HepG2 (cell line): ENCODE data around the gene MCM8. TPM values are rescaled to one million over a fixed set of nuclear protein-coding genes. Genes with fewer than 3 reads are reported as not detected.

ENCODE experiments used
- ATAC-seq: fragments of 200-7000 bp; cut with Tn5 transposase; 3 replicates; pipeline ENCODE4 v1.9.1; 2020; ENCODE audit warnings: mild to moderate bottlenecking, moderate library complexity
- BruUV-seq: library from RNA; stranded (reverse); fragments of 400-500 nt; replicated peaks from 2 replicates; lab custom pipeline; 2021; lab: Mats Ljungman, UMichigan
- CTCF ChIA-PET: fragments of 300-600 bp; formaldehyde crosslinking; extraction: SDS; loops from one replicate; lab custom pipeline; 2021; ENCODE audit warnings: low total read pairs, inconsistent platforms, low intra/inter-chr PET ratio; lab: Yijun Ruan, JAX
- POLR2A ChIA-PET: fragments of 350-600 bp; sonication (Branson Sonifier 250); formaldehyde crosslinking; loops from one replicate; lab custom pipeline; 2020; ENCODE audit warnings: antibody characterized with exemption, inconsistent platforms; lab: Yijun Ruan, JAX
- DNase-seq: peaks from one replicate; pipeline ENCODE4 v3.0.0-alpha.2; 2015; ENCODE audit warnings: low spot score
- FAIRE-seq: peaks from 3 replicates; lab custom pipeline; 2011; peaks lifted over from hg19 to GRCh38; lab: Jason Lieb, UNC
- H2AFZ ChIP-seq: one replicate; pipeline ENCODE4 v1.6.1; 2011; ENCODE audit warnings: low read length, inconsistent platforms
- H3K27ac ChIP-seq: fragments of 300-600 bp; 3 replicates; pipeline ENCODE4 v1.8.0; 2011; ENCODE audit warnings: mixed run types, mild to moderate bottlenecking, mixed read lengths, low read length, inconsistent platforms; ENCODE audit not compliant: insufficient read depth; ENCODE audit errors: extremely low read length
- H3K27me3 ChIP-seq, 2 experiments: fragments of 200-600 bp in 1 of 2; 2 replicates in 1 of 2; 3 replicates in 1 of 2; pipeline versions ENCODE4 v1.6.0 to v1.8.0; 2011; ENCODE audit warnings: low read length in 2 of 2, mild to moderate bottlenecking in 2 of 2, moderate library complexity in 2 of 2, inconsistent platforms in 1 of 2; ENCODE audit not compliant: insufficient read depth in 2 of 2, control insufficient read depth in 1 of 2
- H3K36me3 ChIP-seq, 2 experiments: fragments of 200-600 bp in 1 of 2; replicated peaks in 1 of 2; 2 replicates in 1 of 2; 3 replicates in 1 of 2; pipeline versions ENCODE4 v1.5.1 to v1.8.0; 2011; ENCODE audit warnings: low read length in 2 of 2, inconsistent platforms in 1 of 2; ENCODE audit not compliant: insufficient read depth in 2 of 2, control insufficient read depth in 1 of 2
- H3K4me1 ChIP-seq: 2 replicates; pipeline ENCODE4 v1.5.1; 2012; ENCODE audit warnings: low read length, inconsistent platforms; ENCODE audit not compliant: insufficient read depth
- H3K4me2 ChIP-seq: 2 replicates; pipeline ENCODE4 v1.6.0; 2011; ENCODE audit warnings: low read depth, low read length, inconsistent platforms
- H3K4me3 ChIP-seq, 3 experiments: fragments of 200-600 bp in 1 of 3; sonication (generic), shearing (Covaris generic) in 1 of 3; replicated peaks in 1 of 3; 2 replicates each; pipeline ENCODE4 v1.5.1; 2011 to 2016; ENCODE audit warnings: low read length in 3 of 3, inconsistent platforms in 2 of 3, low read depth in 2 of 3, mild to moderate bottlenecking in 2 of 3, control low read depth in 1 of 3, mixed read lengths in 1 of 3; ENCODE audit not compliant: insufficient read depth in 1 of 3
- H3K79me2 ChIP-seq: one replicate; pipeline ENCODE4 v1.6.1; 2011; ENCODE audit warnings: low read length, inconsistent platforms; ENCODE audit not compliant: insufficient read depth
- H3K9ac ChIP-seq: 2 replicates; pipeline ENCODE4 v1.6.0; 2011; ENCODE audit warnings: mild to moderate bottlenecking, low read depth, low read length, inconsistent platforms; ENCODE audit not compliant: insufficient read depth
- H3K9me3 ChIP-seq: 2 replicates; pipeline ENCODE4 v1.5.1; 2012; ENCODE audit warnings: mild to moderate bottlenecking, low read length
- H4K20me1 ChIP-seq: 2 replicates; pipeline ENCODE4 v1.6.0; 2011; ENCODE audit warnings: inconsistent platforms, mild to moderate bottlenecking, low read length, moderate library complexity; ENCODE audit not compliant: insufficient read depth
- ELF3 ChIP-seq: IDR thresholded peaks from 2 replicates; pipeline ENCODE4 v1.6.1; 2016; ENCODE audit warnings: missing genetic modification reagents, missing compliant biosample characterization
- MAFK ChIP-seq, 2 experiments: IDR thresholded peaks in 1 of 2; conservative IDR thresholded peaks in 1 of 2; 2 replicates each; pipeline ENCODE4 v1.6.1; 2011; ENCODE audit warnings: improper control_type of control experiment in 2 of 2, low read length in 2 of 2
- NFE2 ChIP-seq: sonication (generic); formaldehyde crosslinking; IDR thresholded peaks from 2 replicates; pipeline ENCODE4 v1.4.0; 2020; ENCODE audit warnings: missing genetic modification reagents
- PRDM15 ChIP-seq: sonication (generic); formaldehyde crosslinking; IDR thresholded peaks from 2 replicates; pipeline ENCODE4 v1.4.0; 2020; ENCODE audit warnings: missing genetic modification reagents
- RBM39 ChIP-seq: fragments of 200-400 bp; formaldehyde crosslinking; IDR thresholded peaks from one replicate; pipeline ENCODE4 v1.6.1; 2018; ENCODE audit warnings: antibody characterized with exemption, mild to moderate bottlenecking, low read depth, low read length; ENCODE audit not compliant: poor library complexity, severe bottlenecking
- SRSF1 ChIP-seq: fragments of 200-400 bp; formaldehyde crosslinking; optimal IDR thresholded peaks from 2 replicates; pipeline ENCODE3; 2017; ENCODE audit warnings: mild to moderate bottlenecking, low read depth, low read length, moderate library complexity
- ZNF800 ChIP-seq: sonication (generic); formaldehyde crosslinking; IDR thresholded peaks from 2 replicates; pipeline ENCODE4 v1.4.0; 2020; ENCODE audit warnings: missing genetic modification reagents
- WGBS: methylation state at CpG from one replicate; pipeline ENCODE4 v1.1.6; 2017; ENCODE audit warnings: low lambda C conversion rate; 5-methylcytosine and 5-hydroxymethylcytosine counted together
- in situ Hi-C: cut with HindIII; loops from 2 replicates; pipeline ENCODE4 v1.10.0; 2017; ENCODE audit warnings: low pct_unique_long_range_greater_than_20kb; ENCODE audit not compliant: extremely low pct_ligation_motif_present
- intact Hi-C: fragments of 100-400 bp; cut with micrococcal nuclease; formaldehyde crosslinking; loops from one replicate; pipeline ENCODE4 v1.10.0; 2022; ENCODE audit not compliant: unreplicated experiment
- polyA plus RNA-seq, 8 experiments: library from polyadenylated mRNA; depleted of rRNA in 3 of 8; stranded (reverse) in 7 of 8; unstranded in 1 of 8; fragments of >200 nt; fragmentation: Illumina TruSeq in 4 of 8; extraction: Trizol in 4 of 8; gene quantifications; 2 replicates each; pipeline versions ENCODE4 v1.2.1 to v1.2.3, GENCODE V29; 2011 to 2016; ENCODE audit warnings: low read depth in 4 of 8, missing spikeins in 1 of 8, mixed read lengths in 1 of 8; ENCODE audit not compliant: insufficient read depth in 1 of 8
- total RNA-seq, 5 experiments: library from RNA; depleted of rRNA; stranded (reverse); fragments of >200 nt; fragmentation: Illumina TruSeq; extraction: Trizol; gene quantifications; 2 replicates each; pipeline ENCODE4 v1.2.3, GENCODE V29; 2016; ENCODE audit warnings: low read depth in 1 of 5
- TF ChIP-seq, protein P1 (sequence below): sonication (generic); formaldehyde crosslinking; IDR thresholded peaks from 2 replicates; pipeline ENCODE4 v1.8.0; 2022; ENCODE audit warnings: mild to moderate bottlenecking, missing genetic modification reagents

MCM8 gene
- total and polyA plus RNA-seq, 2 of the 13 experiments (the other 11 are each of a cell fraction or from before 2014, with no cell fraction given), result 11.5 to 59.3 TPM

DNA sequence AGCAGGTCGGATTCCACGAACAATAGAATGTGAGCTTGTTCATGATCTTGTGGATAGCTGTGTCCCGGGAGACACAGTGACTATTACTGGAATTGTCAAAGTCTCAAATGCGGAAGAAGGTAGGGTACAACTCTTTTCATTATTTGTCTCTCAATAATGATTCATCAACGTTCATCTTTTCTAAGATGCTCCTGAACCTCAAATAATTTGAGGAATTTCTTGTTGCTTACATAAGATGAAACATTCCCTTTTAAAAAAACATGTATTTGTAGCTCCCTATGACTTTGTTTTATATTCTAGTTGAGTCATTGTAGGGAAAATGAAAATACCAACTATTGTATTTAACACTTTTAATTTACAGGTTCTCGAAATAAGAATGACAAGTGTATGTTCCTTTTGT, 17.0 kb downstream of the MCM8 start:
- DNase-seq, result no peak
- no TSS peak for BruUV-seq
- no peak for ATAC-seq
- FAIRE-seq, result no peak
- no peak overlapping the region for H3K27ac ChIP-seq
- H3K4me2 ChIP-seq, result no peak overlapping the region
- H3K36me3 ChIP-seq, result peaks cover 18 to 68% of the 10 kb centered on the region in 2 experiments
- H3K4me1 ChIP-seq, result no peaks in the 10 kb centered on the region
- intact Hi-C loops (no loop called here), in situ Hi-C loops (no loop called here)
- H3K9ac ChIP-seq, result no peak overlapping the region
- WGBS, result 94% methylated on average over 6 of the region's 6 CpGs
- H2AFZ ChIP-seq, result no peak overlapping the region
- no peaks in the 10 kb centered on the region for H3K79me2 ChIP-seq
- POLR2A ChIA-PET, result no interaction called here
- TF ChIP-seq NFE2 (CRISPR knock-in tag) (no peak), MAFK (conservative IDR thresholded peaks at IDR 0.05 in 1 of 2, IDR thresholded peaks at IDR 0.05 in 1 of 2; ENCODE audit: low read length in 2 of 2) (no peak), ELF3 (CRISPR knock-in tag) (no peak), ZNF800 (CRISPR knock-in tag) (no peak)
- TF ChIP-seq, protein P1, sequence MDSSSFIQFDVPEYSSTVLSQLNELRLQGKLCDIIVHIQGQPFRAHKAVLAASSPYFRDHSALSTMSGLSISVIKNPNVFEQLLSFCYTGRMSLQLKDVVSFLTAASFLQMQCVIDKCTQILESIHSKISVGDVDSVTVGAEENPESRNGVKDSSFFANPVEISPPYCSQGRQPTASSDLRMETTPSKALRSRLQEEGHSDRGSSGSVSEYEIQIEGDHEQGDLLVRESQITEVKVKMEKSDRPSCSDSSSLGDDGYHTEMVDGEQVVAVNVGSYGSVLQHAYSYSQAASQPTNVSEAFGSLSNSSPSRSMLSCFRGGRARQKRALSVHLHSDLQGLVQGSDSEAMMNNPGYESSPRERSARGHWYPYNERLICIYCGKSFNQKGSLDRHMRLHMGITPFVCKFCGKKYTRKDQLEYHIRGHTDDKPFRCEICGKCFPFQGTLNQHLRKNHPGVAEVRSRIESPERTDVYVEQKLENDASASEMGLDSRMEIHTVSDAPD, result no peak
- no peak overlapping the region for H3K4me3 ChIP-seq
- no peaks in the 10 kb centered on the region for H3K27me3 ChIP-seq
- CTCF ChIA-PET, result no interaction called here
- no peaks in the 10 kb centered on the region for H4K20me1 ChIP-seq
- H3K9me3 ChIP-seq, result no peaks in the 10 kb centered on the region

DNA sequence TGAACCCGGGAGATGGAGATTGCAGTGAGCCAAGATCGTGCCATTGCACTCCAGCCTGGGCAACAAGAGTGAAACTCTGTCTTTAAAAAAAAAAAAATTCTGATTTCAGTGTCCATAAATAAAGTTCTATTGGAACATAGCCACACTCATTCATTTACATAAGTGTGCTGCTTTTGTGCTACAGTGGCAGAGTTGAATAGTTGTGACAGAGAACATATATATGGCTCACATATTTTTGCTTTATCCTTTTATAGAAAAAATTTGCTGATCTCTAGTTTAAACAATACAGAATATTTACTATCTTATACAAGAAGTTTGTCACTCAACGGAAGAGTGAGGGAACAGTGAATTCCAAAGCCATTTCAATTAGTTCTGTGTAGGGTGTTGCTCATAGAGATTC, 18.0 kb downstream of the MCM8 start:
- H3K79me2 ChIP-seq, result no peaks in the 10 kb centered on the region
- no peaks in the 10 kb centered on the region for H3K9me3 ChIP-seq
- no peak for DNase-seq
- no peak overlapping the region for H3K27ac ChIP-seq
- ATAC-seq, result no peak
- H3K27me3 ChIP-seq, result no peaks in the 10 kb centered on the region
- no TSS peak for BruUV-seq
- H2AFZ ChIP-seq, result no peak overlapping the region
- no peaks in the 10 kb centered on the region for H3K4me1 ChIP-seq
- peaks cover 15 to 67% of the 10 kb centered on the region in 2 experiments for H3K36me3 ChIP-seq
- in situ Hi-C loops, result no loop called here
- ChIA-PET POLR2A (no interaction called here), CTCF (no interaction called here)
- H4K20me1 ChIP-seq, result no peaks in the 10 kb centered on the region
- H3K9ac ChIP-seq, result no peak overlapping the region
- H3K4me3 ChIP-seq, result no peak overlapping the region
- FAIRE-seq, result no peak
- WGBS, result 95% methylated on average over 3 of the region's 3 CpGs
- H3K4me2 ChIP-seq, result no peak overlapping the region
- intact Hi-C loops, result no loop called here
- TF ChIP-seq PRDM15 (CRISPR knock-in tag) (no peak), SRSF1 (no peak), RBM39 (no peak)
